B cell (primary cell): ENCODE measurements around the gene DPP9. TPM values are rescaled to one million over a fixed set of nuclear protein-coding genes. Genes with fewer than 3 reads are reported as not detected.
A peak's percentile ranks its signal among the peaks of the same experiment; 100 is the strongest.

Source experiments
- ATAC-seq: fragments of 200-7000 bp; cut with Tn5 transposase; one replicate; pipeline ENCODE4 v1.10.0; 2021; ENCODE audit warnings: low read depth, mild to moderate bottlenecking, moderate number of reproducible peaks, moderate library complexity
- CTCF ChIA-PET: fragments of 350-600 bp; sonication (Branson Sonifier 250); formaldehyde crosslinking; loops from one replicate; lab custom pipeline; 2021; ENCODE audit warnings: antibody characterized with exemption, inconsistent platforms; lab: Charles Lee
- POLR2A ChIA-PET: fragments of 350-600 bp; sonication (Branson Sonifier 250); formaldehyde crosslinking; loops from one replicate; lab custom pipeline; 2021; ENCODE audit warnings: antibody characterized with exemption; lab: Charles Lee
- DNase-seq: peaks from one replicate; pipeline ENCODE4 v3.0.0; 2013
- H2AFZ ChIP-seq: 2 replicates; pipeline ENCODE4 v1.6.1; 2012; ENCODE audit warnings: mild to moderate bottlenecking, low read depth, low read length; ENCODE audit not compliant: insufficient read depth, poor library complexity, severe bottlenecking
- H3K27ac ChIP-seq, 2 donors: 1 replicate in 1 of 2; 2 replicates in 1 of 2; pipeline ENCODE4 v1.5.1; 2012 to 2013; ENCODE audit warnings: low read length in 2 of 2, mild to moderate bottlenecking in 2 of 2, moderate library complexity in 1 of 2
- H3K27me3 ChIP-seq, 4 experiments: fragments of 200-600 bp in 1 of 4; sonication (generic) in 1 of 4; replicated peaks in 1 of 4; 1 replicate in 2 of 4; 2 replicates in 2 of 4; pipeline versions ENCODE4 v1.6.1 to v1.7.0; 2013 to 2016; ENCODE audit warnings: low read length in 3 of 4, mild to moderate bottlenecking in 2 of 4, mixed read lengths in 1 of 4, moderate library complexity in 1 of 4; ENCODE audit not compliant: insufficient read depth in 4 of 4, control insufficient read depth in 3 of 4; ENCODE audit errors: control extremely low read depth in 1 of 4
- H3K36me3 ChIP-seq, 2 experiments: replicated peaks in 1 of 2; 1 replicate in 1 of 2; 2 replicates in 1 of 2; pipeline versions ENCODE4 v1.6.1 to v1.7.1; 2013; ENCODE audit warnings: low read length in 1 of 2; ENCODE audit not compliant: insufficient read depth in 2 of 2, control insufficient read depth in 1 of 2; ENCODE audit errors: control extremely low read depth in 1 of 2, extremely low read depth in 1 of 2
- H3K4me1 ChIP-seq, 2 donors: fragments of 200-600 bp in 1 of 2; sonication (generic) in 1 of 2; 1 replicate in 1 of 2; 2 replicates in 1 of 2; pipeline versions ENCODE4 v1.5.1 to v1.6.1; 2013 to 2017; ENCODE audit warnings: low read length in 2 of 2; ENCODE audit not compliant: control insufficient read depth in 2 of 2, insufficient read depth in 2 of 2
- H3K4me2 ChIP-seq: replicated peaks from 2 replicates; pipeline ENCODE3; 2012; ENCODE audit warnings: mild to moderate bottlenecking, low read depth, low read length; ENCODE audit not compliant: poor library complexity, severe bottlenecking
- H3K4me3 ChIP-seq, 5 experiments: fragments of 200-600 bp in 1 of 5; sonication (generic) in 1 of 5; 1 replicate in 3 of 5; 2 replicates in 2 of 5; pipeline versions ENCODE4 v1.5.1 to v1.7.0; 2011 to 2016; ENCODE audit warnings: low read length in 4 of 5, mild to moderate bottlenecking in 4 of 5, low read depth in 2 of 5, control low read depth in 1 of 5, moderate library complexity in 1 of 5; ENCODE audit not compliant: insufficient read depth in 1 of 5; ENCODE audit errors: control extremely low read depth in 1 of 5, extremely low read depth in 1 of 5
- H3K79me2 ChIP-seq: fragments of 200-600 bp; sonication (generic); one replicate; pipeline ENCODE4 v1.6.0; 2016; ENCODE audit warnings: low read length; ENCODE audit not compliant: control insufficient read depth, insufficient read depth
- H3K9ac ChIP-seq: fragments of 200-600 bp; sonication (generic); 2 replicates; pipeline ENCODE4 v1.6.1; 2017; ENCODE audit warnings: mild to moderate bottlenecking, low read length, moderate library complexity
- H3K9me3 ChIP-seq, 3 donors: one replicate each; pipeline versions ENCODE4 v1.6.1 to v1.7.1; 2013; ENCODE audit warnings: low read length in 2 of 3; ENCODE audit not compliant: control insufficient read depth in 2 of 3, insufficient read depth in 1 of 3; ENCODE audit errors: control extremely low read depth in 1 of 3
- H4K20me1 ChIP-seq: 2 replicates; pipeline ENCODE4 v1.6.0; 2012; ENCODE audit warnings: mild to moderate bottlenecking, low read length; ENCODE audit not compliant: insufficient read depth, control insufficient read depth, poor library complexity, severe bottlenecking
- H3K27ac Mint-ChIP-seq: one replicate; pipeline ENCODE4 v1.8.0; 2021; ENCODE audit warnings: mixed read lengths
- H3K27me3 Mint-ChIP-seq: one replicate; pipeline ENCODE4 v1.8.0; 2021; ENCODE audit warnings: mixed read lengths
- H3K4me1 Mint-ChIP-seq: one replicate; pipeline ENCODE4 v1.8.0; 2021; ENCODE audit warnings: mixed read lengths
- H3K4me3 Mint-ChIP-seq: one replicate; pipeline ENCODE4 v1.8.0; 2021; ENCODE audit warnings: mixed read lengths
- H3K9me3 Mint-ChIP-seq: one replicate; pipeline ENCODE4 v1.8.0; 2022; ENCODE audit warnings: mixed read lengths; ENCODE audit not compliant: insufficient read depth
- EZH2 ChIP-seq: IDR thresholded peaks from 2 replicates; pipeline ENCODE4 v1.6.1; 2012; ENCODE audit warnings: borderline replicate concordance, low read depth, mild to moderate bottlenecking, moderate library complexity, low read length; ENCODE audit not compliant: insufficient read depth, poor library complexity, severe bottlenecking
- WGBS: methylation state at CpG from one replicate; pipeline ENCODE4 v1.1.5; 2013; ENCODE audit warnings: missing lambda C conversion rate; ENCODE audit not compliant: insufficient coverage; 5-methylcytosine and 5-hydroxymethylcytosine counted together
- intact Hi-C: fragments of 100-400 bp; cut with micrococcal nuclease; formaldehyde crosslinking; loops from one replicate; pipeline ENCODE4 v1.10.0; 2022
- polyA plus RNA-seq: library from polyadenylated mRNA; depleted of rRNA; stranded (reverse); fragments of >200 nt; gene quantifications from 2 replicates; pipeline ENCODE4 v1.2.3, GENCODE V29; 2012
- total RNA-seq, 2 donors: library from RNA; stranded (reverse); fragments of 120-200 nt in 1 of 2; gene quantifications; 1 replicate in 1 of 2; 2 replicates in 1 of 2; pipeline versions ENCODE4 v1.2.3 to v1.2.4, GENCODE V29; 2013 to 2022
- TF ChIP-seq, protein P1 (sequence below): fragments of 200-600 bp; IDR thresholded peaks from one replicate; pipeline ENCODE4 v1.8.0; 2022; ENCODE audit warnings: antibody characterized with exemption, mild to moderate bottlenecking

Gene DPP9
- total and polyA plus RNA-seq, 2 donors (not counting 1 experiment from before 2014, with no cell fraction given): 47.3 to 109 TPM

DNA sequence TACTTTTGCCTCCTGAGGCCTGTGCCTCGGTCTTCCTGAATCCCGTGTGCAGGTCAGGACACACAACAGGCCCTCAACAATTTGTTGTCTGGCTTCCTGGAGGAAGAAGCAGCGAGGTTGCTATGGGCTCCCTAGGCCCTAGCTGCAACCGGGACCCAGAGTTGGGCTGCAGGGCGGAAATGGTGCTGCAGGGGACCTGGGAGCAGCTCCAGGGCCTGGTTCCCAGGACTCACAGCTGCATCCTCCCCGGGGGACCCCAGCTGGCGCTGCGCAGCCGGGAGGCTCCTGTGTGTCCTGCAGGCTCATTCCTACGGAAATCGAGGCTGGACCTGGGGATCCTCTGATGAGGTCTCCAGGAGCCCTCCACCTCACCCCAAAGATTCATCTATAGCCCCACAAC lies 85.3 kb downstream of the DPP9 start:
- WGBS: 78% methylated on average over 11 of the region's 11 CpGs
- H3K4me1 ChIP-seq: peaks cover 32 to 76% of the 10 kb centered on the region in 2 donors

DNA sequence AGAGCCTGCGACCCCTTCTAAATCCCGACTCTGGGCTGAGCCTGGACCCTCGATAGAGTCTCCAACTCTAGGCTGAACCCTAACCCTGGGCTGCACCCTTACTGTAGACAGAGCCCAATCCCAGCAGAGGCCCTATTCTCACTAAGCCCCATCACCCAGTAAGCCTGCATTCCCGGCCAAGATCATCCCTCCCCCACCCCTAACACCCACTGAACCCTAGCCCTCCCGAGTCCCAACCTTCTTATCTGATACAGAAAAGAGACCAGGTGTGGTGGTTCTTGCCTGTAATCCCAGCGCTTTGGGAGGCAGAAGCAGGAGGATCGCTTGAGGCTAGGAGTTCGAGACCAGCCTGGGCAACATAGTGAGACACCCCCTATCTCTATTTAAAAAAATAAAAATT lies 86.9 kb downstream of the DPP9 start:
- H3K27ac Mint-ChIP-seq: peak overlapping the region; percentile 47
- H3K4me2 ChIP-seq: peak overlapping the region; percentile 99
- POLR2A ChIA-PET: no interaction called here

More for the DNA sequence above, 85.3 kb downstream of the DPP9 start:
- peak; percentile 38 for DNase-seq
- Histone ChIP-seq H3K4me3 (peak overlapping the region in 1 of 5 experiments; percentile 50), H3K79me2 (peaks cover 40% of the 10 kb centered on the region), H3K9ac (peak overlapping the region; percentile 56), H3K36me3 (no peaks in the 10 kb centered on the region), H3K27ac (peak overlapping the region; percentile 86 to 88), H3K9me3 (peaks cover 0 to 4% (median 0%) of the 10 kb centered on the region in 3 donors), H3K27me3 (peaks cover 0 to 3% (median 0%) of the 10 kb centered on the region in 4 experiments), H3K4me2 (peak overlapping the region; percentile 74), H2AFZ (peak overlapping the region; percentile 66), H4K20me1 (peaks cover 13% of the 10 kb centered on the region)
- H3K27ac Mint-ChIP-seq: peak overlapping the region; percentile 70
- peaks cover 2% of the 10 kb centered on the region for H3K27me3 Mint-ChIP-seq
- ChIA-PET CTCF (interaction anchor here (1.2 to 3.4 kb wide), 5 partner anchors 10 to 115 kb away, joined by 4 to 51 read pairs (median 18); no protein-coding TSS in a partner anchor), POLR2A (interaction anchor here (0.6 to 0.7 kb wide), 2 partner anchors 73 to 876 kb away, joined by 4 to 10 read pairs; partner anchors contain the start of gene MRPL54)
- intact Hi-C loops: loop anchor here (5.0 kb wide), 3 partner anchors 81 to 1131 kb away; partner anchors contain the start of genes FZR1, SEMA6B and YJU2
- H3K9me3 Mint-ChIP-seq: no peaks in the 10 kb centered on the region
- H3K4me3 Mint-ChIP-seq: no peak overlapping the region
- no peak for ATAC-seq
- TF ChIP-seq, protein P1, sequence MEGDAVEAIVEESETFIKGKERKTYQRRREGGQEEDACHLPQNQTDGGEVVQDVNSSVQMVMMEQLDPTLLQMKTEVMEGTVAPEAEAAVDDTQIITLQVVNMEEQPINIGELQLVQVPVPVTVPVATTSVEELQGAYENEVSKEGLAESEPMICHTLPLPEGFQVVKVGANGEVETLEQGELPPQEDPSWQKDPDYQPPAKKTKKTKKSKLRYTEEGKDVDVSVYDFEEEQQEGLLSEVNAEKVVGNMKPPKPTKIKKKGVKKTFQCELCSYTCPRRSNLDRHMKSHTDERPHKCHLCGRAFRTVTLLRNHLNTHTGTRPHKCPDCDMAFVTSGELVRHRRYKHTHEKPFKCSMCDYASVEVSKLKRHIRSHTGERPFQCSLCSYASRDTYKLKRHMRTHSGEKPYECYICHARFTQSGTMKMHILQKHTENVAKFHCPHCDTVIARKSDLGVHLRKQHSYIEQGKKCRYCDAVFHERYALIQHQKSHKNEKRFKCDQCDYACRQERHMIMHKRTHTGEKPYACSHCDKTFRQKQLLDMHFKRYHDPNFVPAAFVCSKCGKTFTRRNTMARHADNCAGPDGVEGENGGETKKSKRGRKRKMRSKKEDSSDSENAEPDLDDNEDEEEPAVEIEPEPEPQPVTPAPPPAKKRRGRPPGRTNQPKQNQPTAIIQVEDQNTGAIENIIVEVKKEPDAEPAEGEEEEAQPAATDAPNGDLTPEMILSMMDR: no peak
- no peak for TF ChIP-seq EZH2
- H3K4me1 Mint-ChIP-seq: peaks cover 41% of the 10 kb centered on the region

More for the DNA sequence above, 86.9 kb downstream of the DPP9 start:
- TF ChIP-seq, protein P1: no peak
- CTCF ChIA-PET: interaction anchor here (0.7 to 3.4 kb wide), 37 partner anchors 8 to 392 kb away, joined by 3 to 51 read pairs (median 4); partner anchors contain the start of genes KDM4B, LRG1 and SEMA6B
- H3K36me3 ChIP-seq: no peaks in the 10 kb centered on the region
- Mint-ChIP-seq H3K27me3 (peaks cover 6% of the 10 kb centered on the region), H3K4me1 (peaks cover 37% of the 10 kb centered on the region), H3K4me3 (peak overlapping the region; percentile 67), H3K9me3 (no peaks in the 10 kb centered on the region)
- peaks cover 24% of the 10 kb centered on the region for H3K79me2 ChIP-seq
- no peak for DNase-seq
- H3K9me3 ChIP-seq: peaks cover 0 to 4% (median 0%) of the 10 kb centered on the region in 3 donors
- H3K9ac ChIP-seq: peak overlapping the region; percentile 83
- H4K20me1 ChIP-seq: peaks cover 9% of the 10 kb centered on the region
- peak overlapping the region in 1 of 2 donors; percentile 54 for H3K27ac ChIP-seq
- ATAC-seq: no peak
- intact Hi-C loops: loop anchor here (1.0 to 5.0 kb wide), 5 partner anchors 60 to 1129 kb away; partner anchors contain the start of genes FZR1, SEMA6B and YJU2
- H3K27me3 ChIP-seq: peaks cover 0 to 3% (median 0%) of the 10 kb centered on the region in 4 experiments
- H3K4me1 ChIP-seq: peaks cover 28 to 63% of the 10 kb centered on the region in 2 donors
- peak overlapping the region; percentile 97 for H2AFZ ChIP-seq
- H3K4me3 ChIP-seq: peak overlapping the region in 3 of 5 experiments; percentile 59 to 76 (median 65)
- 85% methylated on average over 3 of the region's 8 CpGs for WGBS
